Thyroid gland (tissue), 4 donors: Measurements from ENCODE around the gene CDYL.

Source experiments
- CTCF ChIP-seq, 6 experiments: fragments of 200-600 bp in 3 of 6; fragments of 450-650 bp in 3 of 6; sonication (generic) in 3 of 6; IDR thresholded peaks; one replicate each; pipeline ENCODE4 v1.5.1; 2016 to 2019; ENCODE audit warnings: antibody characterized with exemption in 6 of 6, mild to moderate bottlenecking in 2 of 6, inconsistent platforms in 1 of 6, moderate library complexity in 1 of 6
- POLR2A ChIP-seq, 2 donors: fragments of 450-650 bp; IDR thresholded peaks; one replicate each; pipeline ENCODE4 v1.6.1; 2017; ENCODE audit warnings: antibody characterized with exemption in 2 of 2, mild to moderate bottlenecking in 2 of 2, moderate library complexity in 1 of 2

DNA sequence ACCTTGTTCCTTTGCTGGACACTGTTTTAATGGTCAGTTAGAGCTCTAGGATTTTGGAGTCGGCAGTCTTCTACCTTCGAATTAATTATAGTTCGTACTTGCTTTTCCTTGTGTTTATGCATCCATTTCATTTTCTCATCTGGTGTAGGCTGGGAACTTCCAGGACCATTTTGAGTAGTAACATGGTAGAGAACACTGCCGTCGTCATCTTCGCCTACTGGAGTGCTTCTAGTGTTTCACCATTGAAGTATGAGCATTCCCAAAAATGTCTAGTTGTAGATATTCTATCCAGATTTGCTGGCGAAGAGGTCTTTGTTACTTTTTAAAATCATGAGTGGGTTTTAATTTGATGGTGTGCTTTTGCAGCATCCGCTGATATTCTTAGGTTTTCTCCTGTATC lies 36.9 kb downstream of the CDYL start:
- no peak for TF ChIP-seq POLR2A (IDR thresholded peaks at IDR 0.05)
- TF ChIP-seq CTCF (IDR thresholded peaks at IDR 0.05): no peak
